ENCODE data around the gene ERBB3.

The ERBB3 gene

DNA sequence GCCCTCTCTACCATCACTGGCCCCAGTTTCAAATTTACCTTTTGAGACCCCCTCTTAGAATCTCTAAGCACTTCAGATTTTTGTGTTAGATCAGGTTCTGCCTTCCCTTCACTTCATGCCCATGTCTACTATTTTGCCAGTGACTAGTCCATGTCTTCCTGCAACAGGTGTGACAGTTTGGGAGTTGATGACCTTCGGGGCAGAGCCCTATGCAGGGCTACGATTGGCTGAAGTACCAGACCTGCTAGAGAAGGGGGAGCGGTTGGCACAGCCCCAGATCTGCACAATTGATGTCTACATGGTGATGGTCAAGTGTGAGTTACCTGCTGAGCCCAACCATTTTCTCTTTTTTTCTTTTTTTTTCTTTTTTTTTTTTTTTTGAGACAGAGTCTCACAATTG, 18.6 kb downstream of the ERBB3 start:
- Histone ChIP-seq H3K27ac (replicated peaks) (no peak overlapping the region), H3K4me3 (replicated peaks; ENCODE audit: insufficient read depth, low read length) (no peak overlapping the region), H3K27me3 (ENCODE audit: insufficient read depth, poor library complexity, severe bottlenecking) (peaks cover 6% of the 10 kb centered on the region)
- no peak for DNase-seq (ENCODE audit: low read depth in 1 of 2, low spot score in 1 of 2)
- TF ChIP-seq POLR2AphosphoS5 (IDR thresholded peaks at IDR 0.05; ENCODE audit: low read depth): no peak
- TF ChIP-seq, protein P1, sequence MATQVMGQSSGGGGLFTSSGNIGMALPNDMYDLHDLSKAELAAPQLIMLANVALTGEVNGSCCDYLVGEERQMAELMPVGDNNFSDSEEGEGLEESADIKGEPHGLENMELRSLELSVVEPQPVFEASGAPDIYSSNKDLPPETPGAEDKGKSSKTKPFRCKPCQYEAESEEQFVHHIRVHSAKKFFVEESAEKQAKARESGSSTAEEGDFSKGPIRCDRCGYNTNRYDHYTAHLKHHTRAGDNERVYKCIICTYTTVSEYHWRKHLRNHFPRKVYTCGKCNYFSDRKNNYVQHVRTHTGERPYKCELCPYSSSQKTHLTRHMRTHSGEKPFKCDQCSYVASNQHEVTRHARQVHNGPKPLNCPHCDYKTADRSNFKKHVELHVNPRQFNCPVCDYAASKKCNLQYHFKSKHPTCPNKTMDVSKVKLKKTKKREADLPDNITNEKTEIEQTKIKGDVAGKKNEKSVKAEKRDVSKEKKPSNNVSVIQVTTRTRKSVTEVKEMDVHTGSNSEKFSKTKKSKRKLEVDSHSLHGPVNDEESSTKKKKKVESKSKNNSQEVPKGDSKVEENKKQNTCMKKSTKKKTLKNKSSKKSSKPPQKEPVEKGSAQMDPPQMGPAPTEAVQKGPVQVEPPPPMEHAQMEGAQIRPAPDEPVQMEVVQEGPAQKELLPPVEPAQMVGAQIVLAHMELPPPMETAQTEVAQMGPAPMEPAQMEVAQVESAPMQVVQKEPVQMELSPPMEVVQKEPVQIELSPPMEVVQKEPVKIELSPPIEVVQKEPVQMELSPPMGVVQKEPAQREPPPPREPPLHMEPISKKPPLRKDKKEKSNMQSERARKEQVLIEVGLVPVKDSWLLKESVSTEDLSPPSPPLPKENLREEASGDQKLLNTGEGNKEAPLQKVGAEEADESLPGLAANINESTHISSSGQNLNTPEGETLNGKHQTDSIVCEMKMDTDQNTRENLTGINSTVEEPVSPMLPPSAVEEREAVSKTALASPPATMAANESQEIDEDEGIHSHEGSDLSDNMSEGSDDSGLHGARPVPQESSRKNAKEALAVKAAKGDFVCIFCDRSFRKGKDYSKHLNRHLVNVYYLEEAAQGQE (IDR thresholded peaks at IDR 0.05; ENCODE audit: insufficient replicate concordance, low read depth): no peak

GRCh38 chr12:56099787-56100186, 19.8 kb downstream of the ERBB3 start:
- no peak overlapping the region for H3K4me3 ChIP-seq (replicated peaks; ENCODE audit: insufficient read depth, low read length)
- TF ChIP-seq GABPA (IDR thresholded peaks at IDR 0.05; ENCODE audit: low read depth) (no peak), POLR2AphosphoS5 (IDR thresholded peaks at IDR 0.05; ENCODE audit: low read depth) (no peak), SPI1 (IDR thresholded peaks at IDR 0.05; ENCODE audit: borderline replicate concordance, low read depth) (no peak)
- TF ChIP-seq, protein P2, sequence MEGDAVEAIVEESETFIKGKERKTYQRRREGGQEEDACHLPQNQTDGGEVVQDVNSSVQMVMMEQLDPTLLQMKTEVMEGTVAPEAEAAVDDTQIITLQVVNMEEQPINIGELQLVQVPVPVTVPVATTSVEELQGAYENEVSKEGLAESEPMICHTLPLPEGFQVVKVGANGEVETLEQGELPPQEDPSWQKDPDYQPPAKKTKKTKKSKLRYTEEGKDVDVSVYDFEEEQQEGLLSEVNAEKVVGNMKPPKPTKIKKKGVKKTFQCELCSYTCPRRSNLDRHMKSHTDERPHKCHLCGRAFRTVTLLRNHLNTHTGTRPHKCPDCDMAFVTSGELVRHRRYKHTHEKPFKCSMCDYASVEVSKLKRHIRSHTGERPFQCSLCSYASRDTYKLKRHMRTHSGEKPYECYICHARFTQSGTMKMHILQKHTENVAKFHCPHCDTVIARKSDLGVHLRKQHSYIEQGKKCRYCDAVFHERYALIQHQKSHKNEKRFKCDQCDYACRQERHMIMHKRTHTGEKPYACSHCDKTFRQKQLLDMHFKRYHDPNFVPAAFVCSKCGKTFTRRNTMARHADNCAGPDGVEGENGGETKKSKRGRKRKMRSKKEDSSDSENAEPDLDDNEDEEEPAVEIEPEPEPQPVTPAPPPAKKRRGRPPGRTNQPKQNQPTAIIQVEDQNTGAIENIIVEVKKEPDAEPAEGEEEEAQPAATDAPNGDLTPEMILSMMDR (IDR thresholded peaks at IDR 0.05; ENCODE audit: insufficient read depth, low read length): no peak
- TF ChIP-seq, protein P1 (IDR thresholded peaks at IDR 0.05; ENCODE audit: insufficient replicate concordance, low read depth): no peak

GRCh38 chr12:56101045-56101444, 21.1 kb downstream of the ERBB3 start:
- peaks cover 6% of the 10 kb centered on the region for H3K27me3 ChIP-seq (ENCODE audit: insufficient read depth, poor library complexity, severe bottlenecking)

More at GRCh38 chr12:56099787-56100186, 19.8 kb downstream of the ERBB3 start:
- Histone ChIP-seq H3K27ac (replicated peaks) (no peak overlapping the region), H3K27me3 (ENCODE audit: insufficient read depth, poor library complexity, severe bottlenecking) (peaks cover 6% of the 10 kb centered on the region)
- DNase-seq (ENCODE audit: low read depth in 1 of 2, low spot score in 1 of 2): no peak

More at GRCh38 chr12:56101045-56101444, 21.1 kb downstream of the ERBB3 start:
- no peak for TF ChIP-seq POLR2AphosphoS5 (IDR thresholded peaks at IDR 0.05; ENCODE audit: low read depth)
- no peak for TF ChIP-seq SPI1 (IDR thresholded peaks at IDR 0.05; ENCODE audit: borderline replicate concordance, low read depth)
- TF ChIP-seq, protein P1 (IDR thresholded peaks at IDR 0.05; ENCODE audit: insufficient replicate concordance, low read depth): no peak
- no peak for TF ChIP-seq GABPA (IDR thresholded peaks at IDR 0.05; ENCODE audit: low read depth)
- TF ChIP-seq, protein P2 (IDR thresholded peaks at IDR 0.05; ENCODE audit: insufficient read depth, low read length): no peak
- no peak for DNase-seq (ENCODE audit: low read depth in 1 of 2, low spot score in 1 of 2)
- Histone ChIP-seq H3K4me3 (replicated peaks; ENCODE audit: insufficient read depth, low read length) (no peak overlapping the region), H3K27ac (replicated peaks) (no peak overlapping the region)

Measured in HL-60 (cell line).